NCI-H2196 (cell line): Measurements from ENCODE around the gene GTPBP10.
"Not testable (repeated sequence)": the region's sequence is repeated elsewhere in the genome, so short reads cannot be mapped to it uniquely, and the experiment has no call there.

ENCODE experiments used
- DNase-seq: peaks from one replicate; lab custom pipeline; 2025; ENCODE audit not compliant: unreplicated experiment; lab: John Stamatoyannopoulos, UW

The GTPBP10 gene

GRCh38 chr7:90346336-90347125 is at the start of gene GTPBP10:
TSS of gene GTPBP10 (plus strand) at chr7:90346716. CDS start at chr7:90346742, 26 bp downstream.
- peak; percentile 94 for DNase-seq

- peak; percentile 32 for DNase-seq
Measured at GRCh38 chr7:90298145-90299038, 48.1 kb upstream of the GTPBP10 start.

GRCh38 chr7:90303241-90303640 is 43.3 kb upstream of the GTPBP10 start:
- DNase-seq: no peak

GRCh38 chr7:90309872-90310271 is 36.6 kb upstream of the GTPBP10 start:
- no peak for DNase-seq

- DNase-seq: no peak
Measured at GRCh38 chr7:90311175-90311574, 35.3 kb upstream of the GTPBP10 start.

GRCh38 chr7:90312745-90313144 is 33.8 kb upstream of the GTPBP10 start:
- DNase-seq: no peak

- no peak for DNase-seq
Measured at GRCh38 chr7:90313907-90314306, 32.6 kb upstream of the GTPBP10 start.

GRCh38 chr7:90320014-90320413 is 26.5 kb upstream of the GTPBP10 start:
- DNase-seq: no peak

- no peak for DNase-seq
Measured at GRCh38 chr7:90320418-90320800, 26.1 kb upstream of the GTPBP10 start.

GRCh38 chr7:90320801-90321494 is 25.6 kb upstream of the GTPBP10 start, which contains the start of gene FAM237B:
TSS of gene FAM237B (minus strand) at chr7:90321304. CDS start at chr7:90319748, 1,556 bp downstream.
- no peak for DNase-seq

GRCh38 chr7:90322837-90323236 is 23.7 kb upstream of the GTPBP10 start:
- DNase-seq: no peak

GRCh38 chr7:90326500-90326899 is 20.0 kb upstream of the GTPBP10 start:
- DNase-seq: no peak

- DNase-seq: no peak
Measured at GRCh38 chr7:90334193-90334843, 12.2 kb upstream of the GTPBP10 start.

- not testable (repeated sequence) for DNase-seq
Measured at GRCh38 chr7:90334926-90335325, 11.6 kb upstream of the GTPBP10 start.

- no peak for DNase-seq
Measured at GRCh38 chr7:90337106-90337505, 9.4 kb upstream of the GTPBP10 start.

- DNase-seq: no peak
Measured at GRCh38 chr7:90345016-90345415, 1.5 kb upstream of the GTPBP10 start.

- no peak for DNase-seq
Measured at GRCh38 chr7:90345595-90346335, 751 bp upstream of the GTPBP10 start.

- no peak for DNase-seq
Measured at GRCh38 chr7:90347759-90348158, 1.2 kb downstream of the GTPBP10 start.

GRCh38 chr7:90349305-90349704 is 2.8 kb downstream of the GTPBP10 start:
- no peak for DNase-seq

- DNase-seq: not testable (repeated sequence)
Measured at GRCh38 chr7:90350032-90350431, 3.5 kb downstream of the GTPBP10 start.
